AG20443 (cell line): Measurements from ENCODE around the gene AMER1.

ENCODE experiments used
- DNase-seq: peaks from one replicate; pipeline ENCODE4 v3.0.0; 2012; ENCODE audit warnings: low spot score, mixed read lengths

Gene AMER1

DNA sequence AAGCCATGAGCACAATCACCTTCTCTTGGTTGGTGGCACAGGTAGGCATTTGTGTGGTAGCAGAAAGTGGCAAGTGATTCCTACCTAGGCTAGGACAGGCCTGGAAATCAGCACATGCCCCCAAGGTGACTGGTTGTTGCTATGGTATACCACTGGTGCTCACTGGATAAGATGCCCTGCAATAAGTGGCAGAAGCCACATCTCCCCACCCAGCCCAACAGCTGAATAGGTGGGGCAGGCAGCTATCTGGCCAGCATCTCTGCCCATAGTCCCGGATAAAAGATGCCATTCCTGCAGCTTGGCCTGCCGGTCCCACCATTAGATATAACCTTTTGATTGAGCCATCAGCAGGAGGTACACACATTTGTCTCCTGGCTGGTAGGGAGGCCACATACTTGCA is 21.1 kb downstream of the AMER1 start:
- no peak for DNase-seq

DNA sequence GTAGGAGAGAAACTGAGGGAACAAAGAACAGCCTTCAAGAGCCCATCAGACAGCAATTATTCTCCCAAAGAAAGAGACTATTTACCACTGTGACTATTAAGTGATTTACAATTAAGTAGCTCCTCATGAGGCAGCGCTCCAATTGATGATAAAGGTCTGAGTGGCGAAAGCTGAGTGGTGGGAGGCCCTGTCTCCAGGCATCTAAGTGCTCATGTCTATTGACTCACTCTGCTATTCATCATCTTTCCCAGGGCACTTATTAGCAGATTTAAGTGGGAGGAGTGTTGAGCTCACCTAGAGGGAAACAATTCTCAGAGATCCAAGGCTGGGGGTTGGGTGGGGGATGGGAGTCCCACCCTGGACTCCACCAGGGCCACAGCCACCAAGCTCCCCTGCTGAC is 23.3 kb downstream of the AMER1 start:
- DNase-seq = no peak

DNA sequence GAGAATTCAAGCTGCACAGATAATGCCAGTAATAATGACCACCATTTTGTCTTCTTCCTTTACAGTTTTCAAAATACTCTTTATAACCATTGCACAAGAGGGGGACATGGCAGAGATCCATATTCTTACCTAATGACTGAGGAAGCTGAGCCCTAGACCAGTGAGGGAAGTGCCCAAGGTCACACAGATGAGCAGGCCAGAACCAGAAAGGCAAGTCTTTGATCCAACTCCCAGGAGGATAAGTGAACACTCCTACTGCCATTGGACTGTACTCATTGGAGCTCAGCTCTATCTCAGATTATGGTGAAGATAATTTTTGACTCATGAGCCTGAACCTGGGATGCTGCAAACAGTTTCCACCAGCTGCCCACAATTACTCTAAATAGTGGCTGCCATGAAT is 28.6 kb downstream of the AMER1 start:
- DNase-seq = no peak

DNA sequence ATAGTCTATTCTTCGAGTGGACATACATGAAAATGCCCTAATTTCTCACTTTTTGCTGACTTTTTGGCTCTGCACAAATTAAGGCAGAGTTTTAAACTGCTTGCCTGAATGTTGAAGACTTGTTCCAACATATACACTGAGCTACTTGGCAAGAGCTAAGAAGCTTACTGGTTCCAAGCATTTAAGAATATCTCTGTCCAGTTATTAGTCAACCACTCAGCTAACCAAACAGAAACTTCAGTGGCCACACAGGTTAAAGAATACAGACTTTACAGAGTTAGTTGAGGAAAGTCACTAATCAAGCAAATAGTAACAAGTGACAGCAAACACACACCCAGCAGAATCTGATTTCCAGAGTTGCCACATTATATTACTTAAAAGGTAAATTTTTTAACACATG is 35.5 kb downstream of the AMER1 start:
- no peak for DNase-seq

DNA sequence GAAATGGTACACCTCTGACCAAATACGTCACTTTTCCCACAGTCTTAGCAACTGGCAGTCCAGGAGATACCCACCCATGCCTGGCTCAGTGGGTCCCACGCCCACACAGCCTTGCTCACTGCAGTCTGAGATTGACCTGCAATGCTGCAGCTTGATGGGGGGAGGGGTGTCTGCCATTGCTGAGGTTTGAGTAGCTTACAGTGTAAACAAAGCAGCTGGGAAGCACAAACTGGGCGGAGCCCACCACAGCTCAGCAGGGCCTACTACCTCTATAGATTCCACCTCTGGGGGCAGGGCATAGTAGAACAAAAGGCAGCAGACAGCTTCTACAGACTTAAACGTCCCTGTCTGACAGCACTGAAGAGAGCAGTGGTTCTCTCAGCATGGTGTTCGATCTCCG is 52.7 kb downstream of the AMER1 start:
- DNase-seq = no peak

DNA sequence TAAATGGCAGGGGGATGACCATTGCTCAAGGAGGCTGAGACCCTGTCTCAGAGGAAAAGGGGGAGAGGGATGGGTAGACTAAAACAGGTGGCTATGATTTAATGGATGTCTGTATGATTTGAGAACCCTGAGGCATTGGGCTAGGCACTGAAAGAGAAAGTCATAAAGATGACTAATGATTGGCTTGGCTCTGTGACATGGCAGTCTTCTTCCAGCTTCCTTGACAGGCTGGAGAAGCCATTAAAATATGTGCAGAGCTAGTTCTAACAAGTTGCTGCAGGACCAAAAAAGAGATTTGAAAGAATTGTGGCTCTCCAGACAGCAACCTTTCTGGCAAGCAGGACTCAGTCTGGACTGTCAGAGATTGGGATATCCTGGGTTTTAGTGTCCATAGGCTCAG is 53.6 kb downstream of the AMER1 start:
- DNase-seq = no peak

DNA sequence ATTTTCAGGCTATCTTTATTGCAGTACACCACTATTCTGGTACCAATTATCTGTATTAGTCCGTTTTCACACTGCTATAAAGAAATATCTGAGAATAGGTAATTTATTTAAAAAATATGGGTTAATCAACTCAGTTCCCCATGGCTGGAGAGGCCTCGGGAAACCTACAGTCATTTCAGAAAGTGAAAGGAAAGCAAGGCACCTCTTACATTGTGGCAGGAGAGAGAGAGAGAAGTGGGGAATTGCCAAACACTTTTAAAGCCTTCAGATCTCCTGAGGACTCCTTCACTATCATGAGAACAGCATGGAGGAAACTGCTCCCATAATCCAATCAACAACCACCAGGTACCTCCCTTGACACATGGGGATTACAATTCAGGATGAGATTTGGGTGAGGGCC is 54.7 kb downstream of the AMER1 start:
- no peak for DNase-seq
